ENCODE data around the gene TRPC4. TPM values are rescaled to one million over a fixed set of nuclear protein-coding genes. Genes with fewer than 3 reads are reported as not detected.

Gene TRPC4
- total RNA-seq, 1 experiment from 2014 or later = 0.22 TPM

- no peak overlapping the region for H3K9ac ChIP-seq (ENCODE audit: low read length)
- H3K4me3 ChIP-seq (ENCODE audit: low read length) = no peak overlapping the region
- H3F3A ChIP-seq (ENCODE audit: low read length, unreplicated experiment) = no peaks in the 10 kb centered on the region
- no peaks in the 10 kb centered on the region for H4K20me1 ChIP-seq (ENCODE audit: low read length)
- no peaks in the 10 kb centered on the region for H3K4me1 ChIP-seq (ENCODE audit: insufficient read depth, low read length)
- ChIA-PET POLR2A (ENCODE audit: unreplicated experiment) (no interaction called here), CTCF (no interaction called here)
- intact Hi-C loops (cut with micrococcal nuclease) = no loop called here
- H3K36me3 ChIP-seq (ENCODE audit: low read depth, low read length) = no peaks in the 10 kb centered on the region
- no peak overlapping the region for H2AFZ ChIP-seq (ENCODE audit: low read length)
- no peak for DNase-seq
- no peaks in the 10 kb centered on the region for H3K9me2 ChIP-seq (replicated peaks; ENCODE audit: low read length)
- no TSS peak for BruUV-seq (replicated peaks)
- H3K4me2 ChIP-seq (ENCODE audit: low read length) = no peak overlapping the region
- H3K27ac ChIP-seq (ENCODE audit: low read length) = no peak overlapping the region
- H3K9me3 ChIP-seq (ENCODE audit: low read length) = no peaks in the 10 kb centered on the region
- TF ChIP-seq EZH2 (IDR thresholded peaks at IDR 0.05; ENCODE audit: low read length, unreplicated experiment) (no peak), EZH2phosphoT487 (IDR thresholded peaks at IDR 0.05; ENCODE audit: borderline replicate concordance, low read length) (no peak)
- TF ChIP-seq, protein P1, sequence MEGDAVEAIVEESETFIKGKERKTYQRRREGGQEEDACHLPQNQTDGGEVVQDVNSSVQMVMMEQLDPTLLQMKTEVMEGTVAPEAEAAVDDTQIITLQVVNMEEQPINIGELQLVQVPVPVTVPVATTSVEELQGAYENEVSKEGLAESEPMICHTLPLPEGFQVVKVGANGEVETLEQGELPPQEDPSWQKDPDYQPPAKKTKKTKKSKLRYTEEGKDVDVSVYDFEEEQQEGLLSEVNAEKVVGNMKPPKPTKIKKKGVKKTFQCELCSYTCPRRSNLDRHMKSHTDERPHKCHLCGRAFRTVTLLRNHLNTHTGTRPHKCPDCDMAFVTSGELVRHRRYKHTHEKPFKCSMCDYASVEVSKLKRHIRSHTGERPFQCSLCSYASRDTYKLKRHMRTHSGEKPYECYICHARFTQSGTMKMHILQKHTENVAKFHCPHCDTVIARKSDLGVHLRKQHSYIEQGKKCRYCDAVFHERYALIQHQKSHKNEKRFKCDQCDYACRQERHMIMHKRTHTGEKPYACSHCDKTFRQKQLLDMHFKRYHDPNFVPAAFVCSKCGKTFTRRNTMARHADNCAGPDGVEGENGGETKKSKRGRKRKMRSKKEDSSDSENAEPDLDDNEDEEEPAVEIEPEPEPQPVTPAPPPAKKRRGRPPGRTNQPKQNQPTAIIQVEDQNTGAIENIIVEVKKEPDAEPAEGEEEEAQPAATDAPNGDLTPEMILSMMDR (conservative IDR thresholded peaks at IDR 0.05; ENCODE audit: low read depth, low read length) = no peak
- H3K79me2 ChIP-seq (ENCODE audit: low read length) = no peaks in the 10 kb centered on the region
- no peak for ATAC-seq
- no peaks in the 10 kb centered on the region for H3K27me3 ChIP-seq (ENCODE audit: low read length)
These were observed 179.2 kb downstream of the TRPC4 start for GRCh38 chr13:37690361-37690760.

- TF ChIP-seq EZH2phosphoT487 (IDR thresholded peaks at IDR 0.05; ENCODE audit: borderline replicate concordance, low read length) (no peak), EZH2 (IDR thresholded peaks at IDR 0.05; ENCODE audit: low read length, unreplicated experiment) (no peak)
- TF ChIP-seq, protein P1 (conservative IDR thresholded peaks at IDR 0.05; ENCODE audit: low read depth, low read length) = no peak
- H3K4me3 ChIP-seq (ENCODE audit: low read length) = no peak overlapping the region
- no TSS peak for BruUV-seq (replicated peaks)
- H3K9ac ChIP-seq (ENCODE audit: low read length) = no peak overlapping the region
- H3K27me3 ChIP-seq (ENCODE audit: low read length) = no peaks in the 10 kb centered on the region
- ChIA-PET CTCF (no interaction called here), POLR2A (ENCODE audit: unreplicated experiment) (no interaction called here)
- H4K20me1 ChIP-seq (ENCODE audit: low read length) = no peaks in the 10 kb centered on the region
- no peak overlapping the region for H3K4me2 ChIP-seq (ENCODE audit: low read length)
- no peaks in the 10 kb centered on the region for H3F3A ChIP-seq (ENCODE audit: low read length, unreplicated experiment)
- no peaks in the 10 kb centered on the region for H3K79me2 ChIP-seq (ENCODE audit: low read length)
- ATAC-seq = no peak
- no peak overlapping the region for H2AFZ ChIP-seq (ENCODE audit: low read length)
- H3K9me2 ChIP-seq (replicated peaks; ENCODE audit: low read length) = no peaks in the 10 kb centered on the region
- no peaks in the 10 kb centered on the region for H3K36me3 ChIP-seq (ENCODE audit: low read depth, low read length)
- H3K27ac ChIP-seq (ENCODE audit: low read length) = no peak overlapping the region
- intact Hi-C loops (cut with micrococcal nuclease) = no loop called here
- H3K9me3 ChIP-seq (ENCODE audit: low read length) = no peaks in the 10 kb centered on the region
- H3K4me1 ChIP-seq (ENCODE audit: insufficient read depth, low read length) = peaks cover 9% of the 10 kb centered on the region
- no peak for DNase-seq
These were observed 183.1 kb downstream of the TRPC4 start for GRCh38 chr13:37686501-37686900.

- TF ChIP-seq EZH2 (IDR thresholded peaks at IDR 0.05; ENCODE audit: low read length, unreplicated experiment) = no peak
- no peak for TF ChIP-seq EZH2phosphoT487 (IDR thresholded peaks at IDR 0.05; ENCODE audit: borderline replicate concordance, low read length)
- TF ChIP-seq, protein P1 (conservative IDR thresholded peaks at IDR 0.05; ENCODE audit: low read depth, low read length) = no peak
- no peak overlapping the region for H3K4me3 ChIP-seq (ENCODE audit: low read length)
- no peaks in the 10 kb centered on the region for H3K79me2 ChIP-seq (ENCODE audit: low read length)
- no peak overlapping the region for H2AFZ ChIP-seq (ENCODE audit: low read length)
- CTCF ChIA-PET = no interaction called here
- intact Hi-C loops (cut with micrococcal nuclease) = no loop called here
- no peak overlapping the region for H3K4me2 ChIP-seq (ENCODE audit: low read length)
- H3K4me1 ChIP-seq (ENCODE audit: insufficient read depth, low read length) = peaks cover 18% of the 10 kb centered on the region
- H4K20me1 ChIP-seq (ENCODE audit: low read length) = no peaks in the 10 kb centered on the region
- POLR2A ChIA-PET (ENCODE audit: unreplicated experiment) = no interaction called here
- no TSS peak for BruUV-seq (replicated peaks)
- no peak overlapping the region for H3K9ac ChIP-seq (ENCODE audit: low read length)
- H3K9me2 ChIP-seq (replicated peaks; ENCODE audit: low read length) = no peaks in the 10 kb centered on the region
- H3K36me3 ChIP-seq (ENCODE audit: low read depth, low read length) = no peaks in the 10 kb centered on the region
- DNase-seq = no peak
- ATAC-seq = no peak
- no peaks in the 10 kb centered on the region for H3K9me3 ChIP-seq (ENCODE audit: low read length)
- no peaks in the 10 kb centered on the region for H3K27me3 ChIP-seq (ENCODE audit: low read length)
- no peaks in the 10 kb centered on the region for H3F3A ChIP-seq (ENCODE audit: low read length, unreplicated experiment)
- no peak overlapping the region for H3K27ac ChIP-seq (ENCODE audit: low read length)
These were observed 184.4 kb downstream of the TRPC4 start for GRCh38 chr13:37685206-37685605.
